HEK293 (cell line): ENCODE results near the gene SSX2.
"Not testable (repeated sequence)": the region's sequence is repeated elsewhere in the genome, so short reads cannot be mapped to it uniquely, and the experiment has no call there.

ENCODE experiments used
- CTCF ChIA-PET: fragments of 350-600 bp; formaldehyde crosslinking; extraction: SDS; loops from one replicate; lab custom pipeline; 2021; ENCODE audit warnings: antibody characterized with exemption; lab: Yijun Ruan, JAX
- POLR2A ChIA-PET: fragments of 300-600 bp; formaldehyde crosslinking; extraction: SDS; loops from one replicate; lab custom pipeline; 2020; ENCODE audit warnings: antibody characterized with exemption, inconsistent platforms; lab: Yijun Ruan, JAX
- H3K27ac ChIP-seq: fragments of 200-500 bp; sonication (Bioruptor generic); 2 replicates; pipeline ENCODE4 v1.5.1; 2014; ENCODE audit warnings: low read depth, low read length, control low read depth, inconsistent platforms; ENCODE audit errors: extremely low read depth
- H3K36me3 ChIP-seq, 2 experiments: fragments of 200-500 bp in 1 of 2; sonication (Bioruptor generic) in 1 of 2; 1 replicate in 1 of 2; 2 replicates in 1 of 2; pipeline ENCODE4 v1.5.1; 2014 to 2017; ENCODE audit warnings: inconsistent platforms in 2 of 2, low read length in 2 of 2; ENCODE audit not compliant: control insufficient read depth in 2 of 2, insufficient read depth in 1 of 2
- H3K4me1 ChIP-seq: fragments of 200-500 bp; sonication (Bioruptor generic); 2 replicates; pipeline ENCODE4 v1.5.1; 2014; ENCODE audit warnings: mild to moderate bottlenecking, low read length, inconsistent platforms; ENCODE audit not compliant: control insufficient read depth, insufficient read depth
- H3K4me3 ChIP-seq: 2 replicates; pipeline ENCODE4 v1.5.1; 2011; ENCODE audit warnings: low read depth, mild to moderate bottlenecking, control low read depth, low read length, moderate library complexity
- H3K9me3 ChIP-seq: fragments of 200-500 bp; sonication (Bioruptor generic); 2 replicates; pipeline ENCODE4 v1.5.1; 2014; ENCODE audit warnings: low read depth, low read length, inconsistent platforms; ENCODE audit not compliant: control insufficient read depth, insufficient read depth

The SSX2 gene

DNA sequence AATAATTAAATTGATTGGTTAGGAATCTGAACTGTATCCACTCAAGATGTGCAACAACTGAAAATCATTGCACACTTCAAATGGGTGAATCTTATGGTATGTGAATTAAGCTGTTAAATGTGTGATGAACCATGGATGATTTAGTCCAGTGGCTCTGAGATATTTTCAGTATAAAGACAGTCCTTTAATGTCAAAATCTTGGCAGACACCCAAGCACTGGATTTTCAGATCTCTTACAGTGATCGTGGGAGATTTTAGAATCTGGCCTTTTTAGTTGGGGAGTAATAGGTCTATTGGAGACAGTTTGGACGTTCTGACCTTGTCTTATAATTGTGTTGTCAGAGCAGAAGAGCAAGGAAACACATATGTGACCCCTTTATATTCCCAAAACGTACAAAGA is 56.3 kb downstream of the SSX2 start:
- CTCF ChIA-PET, H3K27ac ChIP-seq, H3K36me3 ChIP-seq, H3K9me3 ChIP-seq, POLR2A ChIA-PET, H3K4me1 ChIP-seq, H3K4me3 ChIP-seq: not testable (repeated sequence)

DNA sequence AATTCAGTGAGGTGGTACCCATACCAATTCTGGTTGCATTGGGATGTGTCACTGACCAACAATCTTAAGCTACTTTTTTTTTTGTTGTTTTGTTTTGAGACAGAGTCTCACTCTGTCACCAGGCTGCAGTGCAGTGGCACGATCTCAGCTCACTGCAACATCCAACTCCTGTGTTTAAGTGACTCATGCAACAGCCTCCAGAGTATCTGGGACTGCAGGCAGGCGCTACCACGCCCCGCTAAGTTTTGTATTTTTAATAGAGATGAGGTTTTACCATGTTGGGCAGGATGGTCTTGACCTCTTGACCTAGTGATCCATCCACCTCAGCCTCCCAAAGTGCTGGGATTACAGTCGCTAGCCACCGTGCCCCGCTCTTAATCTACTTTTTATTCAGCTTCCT is 58.0 kb downstream of the SSX2 start:
- CTCF ChIA-PET, H3K27ac ChIP-seq, H3K9me3 ChIP-seq, H3K4me1 ChIP-seq, H3K4me3 ChIP-seq, POLR2A ChIA-PET, H3K36me3 ChIP-seq: not testable (repeated sequence)
